Measurements from ENCODE around the gene NT5C. TPM values are rescaled to one million over a fixed set of nuclear protein-coding genes. Genes with fewer than 3 reads are reported as not detected.

Gene NT5C
- total RNA-seq, 4 donors from 2014 or later: 81.7 to 97.5 (median 88.4) TPM

DNA sequence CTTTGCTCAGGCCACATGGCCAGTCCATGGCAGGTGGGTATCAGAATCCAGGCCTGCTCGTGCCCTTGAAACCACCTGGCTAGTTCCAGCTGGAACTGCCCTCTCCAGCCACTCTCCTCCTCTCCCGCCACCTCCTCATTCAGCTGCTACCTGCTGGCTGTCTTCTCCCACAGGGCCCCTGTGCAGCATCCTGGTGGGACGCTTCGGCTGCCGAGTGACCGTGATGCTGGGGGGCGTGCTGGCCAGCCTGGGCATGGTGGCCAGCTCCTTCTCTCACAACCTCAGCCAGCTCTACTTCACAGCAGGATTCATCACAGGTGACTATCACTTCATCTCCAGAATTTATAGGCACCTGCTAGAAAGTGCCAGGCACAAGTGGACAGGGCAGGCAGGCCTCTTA is 33.7 kb downstream of the NT5C start:
- DNase-seq: no peak
- no peaks in the 10 kb centered on the region for H3K27me3 ChIP-seq
- no peaks in the 10 kb centered on the region for H3K9me3 ChIP-seq
- H3K27ac ChIP-seq: no peak overlapping the region
- H3K4me3 ChIP-seq: no peak overlapping the region
- TF ChIP-seq, protein P1, sequence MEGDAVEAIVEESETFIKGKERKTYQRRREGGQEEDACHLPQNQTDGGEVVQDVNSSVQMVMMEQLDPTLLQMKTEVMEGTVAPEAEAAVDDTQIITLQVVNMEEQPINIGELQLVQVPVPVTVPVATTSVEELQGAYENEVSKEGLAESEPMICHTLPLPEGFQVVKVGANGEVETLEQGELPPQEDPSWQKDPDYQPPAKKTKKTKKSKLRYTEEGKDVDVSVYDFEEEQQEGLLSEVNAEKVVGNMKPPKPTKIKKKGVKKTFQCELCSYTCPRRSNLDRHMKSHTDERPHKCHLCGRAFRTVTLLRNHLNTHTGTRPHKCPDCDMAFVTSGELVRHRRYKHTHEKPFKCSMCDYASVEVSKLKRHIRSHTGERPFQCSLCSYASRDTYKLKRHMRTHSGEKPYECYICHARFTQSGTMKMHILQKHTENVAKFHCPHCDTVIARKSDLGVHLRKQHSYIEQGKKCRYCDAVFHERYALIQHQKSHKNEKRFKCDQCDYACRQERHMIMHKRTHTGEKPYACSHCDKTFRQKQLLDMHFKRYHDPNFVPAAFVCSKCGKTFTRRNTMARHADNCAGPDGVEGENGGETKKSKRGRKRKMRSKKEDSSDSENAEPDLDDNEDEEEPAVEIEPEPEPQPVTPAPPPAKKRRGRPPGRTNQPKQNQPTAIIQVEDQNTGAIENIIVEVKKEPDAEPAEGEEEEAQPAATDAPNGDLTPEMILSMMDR (IDR thresholded peaks at IDR 0.05): no peak
- TF ChIP-seq POLR2A (IDR thresholded peaks at IDR 0.05): no peak
- intact Hi-C loops (cut with DNase I): no loop called here
- peaks cover 0 to 34% (median 7%) of the 10 kb centered on the region in 3 donors for H3K36me3 ChIP-seq
- peaks cover 16 to 51% (median 27%) of the 10 kb centered on the region in 3 donors for H3K4me1 ChIP-seq
- WGBS, 2 donors: 95 to 96% methylated on average over 7 of the region's 7 CpGs

DNA sequence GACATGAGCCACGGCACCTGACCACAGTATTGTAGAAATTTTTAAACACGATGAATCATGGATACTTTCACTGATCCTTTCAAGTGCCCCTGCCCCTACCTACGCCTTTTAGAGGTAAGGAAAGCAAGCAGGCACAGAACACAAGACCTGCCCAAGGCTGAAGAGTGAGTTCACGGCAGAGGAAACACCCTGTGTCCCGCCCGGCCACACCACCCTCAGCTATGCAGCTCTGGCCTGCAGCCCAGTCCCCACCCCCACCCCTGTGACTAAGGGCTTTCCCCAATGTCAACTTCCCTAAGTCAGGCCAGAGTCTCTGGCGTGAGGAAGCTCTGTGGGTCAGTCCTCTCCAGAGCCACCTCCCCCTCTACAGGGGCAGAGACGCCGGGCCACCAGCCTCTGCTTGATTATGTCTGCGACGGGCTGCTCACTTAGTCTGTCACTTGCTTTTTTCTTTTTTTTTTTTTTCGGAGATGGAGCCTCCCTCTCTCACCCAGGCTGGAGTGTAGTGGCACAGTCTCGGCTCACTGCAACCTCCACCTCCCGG is 35.4 kb downstream of the NT5C start:
- 24 to 41% methylated on average over 6 to 13 of the region's 14 CpGs for WGBS, 2 donors
- Histone ChIP-seq H3K4me3 (no peak overlapping the region), H3K27me3 (no peaks in the 10 kb centered on the region), H3K27ac (peak overlapping the region; percentile 78 to 92 (median 80)), H3K4me1 (peaks cover 24 to 68% (median 43%) of the 10 kb centered on the region in 3 donors), H3K36me3 (peaks cover 0 to 34% (median 7%) of the 10 kb centered on the region in 3 donors), H3K9me3 (no peaks in the 10 kb centered on the region)
- TF ChIP-seq, protein P1 (IDR thresholded peaks at IDR 0.05): no peak
- peak in 1 of 4 donors; percentile 55 for TF ChIP-seq POLR2A (IDR thresholded peaks at IDR 0.05)
- intact Hi-C loops (cut with DNase I): no loop called here
- no peak for DNase-seq

DNA sequence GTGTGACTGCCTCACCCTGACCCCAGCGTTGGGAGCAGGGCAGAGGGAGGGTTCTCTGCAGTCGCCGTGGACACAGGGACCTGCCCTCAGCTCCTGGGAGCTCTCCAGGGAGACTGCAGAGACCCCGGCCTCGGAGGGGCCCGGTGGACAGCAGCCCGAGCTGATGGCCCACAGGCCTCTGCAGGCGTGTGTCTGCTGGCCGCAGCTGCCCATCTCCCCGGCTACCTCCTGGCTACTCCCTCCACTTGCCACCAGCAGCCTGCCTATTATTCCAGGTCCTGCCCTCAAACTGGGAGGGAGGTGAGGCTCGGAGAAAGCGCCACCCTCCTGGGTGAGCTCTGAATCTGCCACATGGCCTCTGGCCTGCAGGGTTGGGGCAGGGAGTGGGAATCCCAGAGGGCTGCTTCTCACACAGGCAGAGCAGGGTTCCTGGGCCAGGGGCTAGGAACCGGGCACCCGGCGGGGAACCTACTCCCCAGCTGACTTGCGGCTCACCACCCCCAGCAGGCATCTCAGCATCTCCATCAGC is 36.6 kb downstream of the NT5C start:
- DNase-seq: no peak
- intact Hi-C loops (cut with DNase I): no loop called here
- no peak for TF ChIP-seq POLR2A (IDR thresholded peaks at IDR 0.05)
- TF ChIP-seq, protein P1 (IDR thresholded peaks at IDR 0.05): no peak
- Histone ChIP-seq H3K9me3 (no peaks in the 10 kb centered on the region), H3K27me3 (no peaks in the 10 kb centered on the region), H3K27ac (peak overlapping the region; percentile 34 to 92 (median 80)), H3K4me3 (no peak overlapping the region), H3K36me3 (peaks cover 0 to 22% (median 0%) of the 10 kb centered on the region in 3 donors), H3K4me1 (peaks cover 31 to 80% (median 55%) of the 10 kb centered on the region in 3 donors)
- 92 to 96% methylated on average over 4 to 6 of the region's 16 CpGs for WGBS, 2 donors

DNA sequence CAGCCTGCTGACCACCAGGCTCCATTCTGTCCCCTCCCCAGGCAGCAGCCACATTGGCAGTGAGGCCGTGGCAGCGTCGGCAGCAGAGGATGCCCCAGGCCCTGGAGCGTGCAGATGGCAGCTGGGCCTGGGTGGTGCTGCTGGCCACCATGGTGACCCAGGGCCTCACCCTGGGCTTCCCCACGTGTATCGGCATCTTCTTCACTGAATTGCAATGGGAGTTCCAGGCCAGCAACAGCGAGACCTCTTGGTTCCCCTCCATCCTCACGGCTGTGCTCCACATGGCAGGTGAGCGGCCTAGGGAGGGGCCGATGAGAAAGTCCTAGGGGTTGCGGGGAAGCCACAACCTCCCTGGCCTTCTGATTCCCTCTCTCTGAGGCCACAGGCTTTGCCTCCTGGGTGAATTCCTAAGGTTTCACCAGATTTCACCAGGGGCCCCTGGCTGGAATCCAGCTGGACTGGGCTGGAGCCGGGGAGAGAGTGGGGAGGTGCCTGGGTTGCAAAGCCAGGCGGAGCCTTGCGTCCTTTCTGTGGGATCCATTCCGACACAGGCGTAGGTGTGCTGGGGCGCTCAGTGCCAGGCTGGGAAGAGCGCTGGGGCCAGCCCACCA is 37.9 kb downstream of the NT5C start:
- WGBS, 2 donors: 77 to 90% methylated on average over 2 to 6 of the region's 18 CpGs
- H3K27me3 ChIP-seq: no peaks in the 10 kb centered on the region
- peak overlapping the region; percentile 71 to 93 (median 89) for H3K27ac ChIP-seq
- DNase-seq: no peak
- H3K9me3 ChIP-seq: no peaks in the 10 kb centered on the region
- intact Hi-C loops (cut with DNase I): no loop called here
- H3K36me3 ChIP-seq: peaks cover 0 to 10% (median 0%) of the 10 kb centered on the region in 3 donors
- H3K4me3 ChIP-seq: no peak overlapping the region
- peaks cover 38 to 89% (median 68%) of the 10 kb centered on the region in 3 donors for H3K4me1 ChIP-seq
- TF ChIP-seq POLR2A (IDR thresholded peaks at IDR 0.05): no peak
- TF ChIP-seq, protein P1 (IDR thresholded peaks at IDR 0.05): no peak

DNA sequence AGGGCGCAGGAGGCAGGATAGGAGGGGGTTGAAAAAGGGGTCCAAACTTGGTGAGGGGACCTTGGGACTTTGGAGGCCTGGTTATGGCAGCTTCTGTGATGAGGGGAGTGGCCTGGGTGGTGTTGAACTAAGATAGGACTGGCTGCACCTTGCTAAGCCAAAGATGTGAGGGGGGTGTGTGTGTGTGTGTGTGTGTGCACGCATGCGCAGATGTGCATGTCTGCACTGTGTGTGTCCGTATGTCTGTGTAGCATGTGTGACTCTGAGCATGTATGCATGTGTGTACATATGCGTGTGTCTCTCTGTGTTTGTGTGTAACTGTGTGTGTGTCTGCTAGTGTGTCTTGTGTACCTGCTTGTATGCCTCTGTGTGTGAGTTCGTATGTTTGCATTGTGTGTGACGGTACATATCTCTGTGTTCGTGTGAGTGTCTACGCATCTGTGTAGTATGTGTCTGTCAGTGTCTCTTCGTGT is 39.7 kb downstream of the NT5C start:
- H3K4me3 ChIP-seq: peak overlapping the region in 2 of 4 donors; percentile 6 to 12
- TF ChIP-seq, protein P1 (IDR thresholded peaks at IDR 0.05): no peak
- no peak for TF ChIP-seq POLR2A (IDR thresholded peaks at IDR 0.05)

More for the DNA sequence above, 39.7 kb downstream of the NT5C start:
- Histone ChIP-seq H3K9me3 (no peaks in the 10 kb centered on the region), H3K27me3 (no peaks in the 10 kb centered on the region), H3K27ac (peak overlapping the region; percentile 76 to 93 (median 92)), H3K4me1 (peaks cover 54 to 100% (median 79%) of the 10 kb centered on the region in 3 donors), H3K36me3 (no peaks in the 10 kb centered on the region)
- intact Hi-C loops (cut with DNase I): no loop called here
- no peak for DNase-seq
- 67 to 85% methylated on average over 6 to 10 of the region's 10 CpGs for WGBS, 2 donors
